C4-2B (cell line): ENCODE data around the gene COL6A2.

Experiments used
- H3K27ac ChIP-seq: fragments of 450-650 bp; 2 replicates; pipeline ENCODE4 v1.5.1; 2017
- CTCF ChIP-seq: fragments of 450-650 bp; conservative IDR thresholded peaks from 2 replicates; pipeline ENCODE4 v1.5.1; 2017; ENCODE audit warnings: mild to moderate bottlenecking
- ZFX ChIP-seq: fragments of 450-650 bp; IDR thresholded peaks from 2 replicates; pipeline ENCODE4 v1.6.1; 2017

COL6A2 gene

GRCh38 chr21:46142582-46143473 is 44.9 kb downstream of the COL6A2 start:
- no peak for TF ChIP-seq CTCF
- no peak for TF ChIP-seq ZFX
- no peak overlapping the region for H3K27ac ChIP-seq

- H3K27ac ChIP-seq: no peak overlapping the region
- TF ChIP-seq CTCF (no peak), ZFX (no peak)
These were observed 46.7 kb downstream of the COL6A2 start for GRCh38 chr21:46144464-46145070.

GRCh38 chr21:46145159-46145839 is 47.4 kb downstream of the COL6A2 start:
- no peak overlapping the region for H3K27ac ChIP-seq
- no peak for TF ChIP-seq CTCF
- TF ChIP-seq ZFX: no peak

- H3K27ac ChIP-seq: peak overlapping the region; percentile 27
- TF ChIP-seq CTCF (no peak), ZFX (no peak)
These were observed 48.2 kb downstream of the COL6A2 start for GRCh38 chr21:46145840-46146691.

GRCh38 chr21:46146856-46147255 is 48.9 kb downstream of the COL6A2 start:
- peak overlapping the region; percentile 27 for H3K27ac ChIP-seq
- TF ChIP-seq ZFX (no peak), CTCF (no peak)

- peak overlapping the region; percentile 27; the same call in 1 of the 2 replicates for H3K27ac ChIP-seq
- TF ChIP-seq CTCF: peak; percentile 85
These were observed 49.5 kb downstream of the COL6A2 start for GRCh38 chr21:46147429-46147828.
